ENCODE data around the gene IRF5.

DNA sequence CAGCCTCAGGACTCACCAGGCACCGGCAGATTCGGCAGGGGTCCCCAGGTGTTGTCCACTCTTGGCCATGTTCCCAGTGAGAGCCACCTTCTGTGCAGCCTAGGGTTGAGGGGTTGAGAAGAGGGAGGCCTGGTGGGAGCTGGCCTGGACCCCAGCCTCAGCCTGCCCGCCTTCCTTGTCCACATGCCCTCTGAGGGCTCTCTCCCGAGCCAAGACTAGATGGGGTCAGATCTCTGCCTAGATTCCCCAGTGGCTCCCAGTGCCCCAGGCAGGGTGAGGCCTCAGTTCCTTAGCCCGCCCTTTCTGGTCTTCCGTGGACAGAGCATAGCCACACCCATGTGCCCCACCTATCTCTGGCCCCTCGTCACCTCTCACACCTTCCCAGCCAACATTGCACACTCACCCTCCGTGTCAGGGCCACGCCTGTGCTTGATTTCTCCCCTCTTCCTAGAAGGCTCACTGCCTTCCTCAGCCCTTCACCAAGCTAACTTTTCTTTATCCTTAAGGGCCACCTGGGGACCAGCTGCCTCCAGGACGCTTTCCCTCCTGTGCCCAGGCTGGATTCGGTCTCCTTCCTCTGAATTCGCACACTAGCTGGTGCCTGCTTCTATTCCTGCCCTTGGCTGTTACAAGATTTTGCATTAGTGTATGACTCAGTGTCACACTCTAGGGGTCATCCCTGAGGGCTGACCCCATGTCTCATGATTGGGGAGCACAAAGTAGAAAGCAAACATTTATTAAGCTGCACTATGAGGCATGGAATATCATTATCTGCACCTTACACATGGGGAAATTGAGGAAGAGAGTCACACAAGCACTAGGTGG is 34.8 kb upstream of the IRF5 start:
- TF ChIP-seq, protein P1, sequence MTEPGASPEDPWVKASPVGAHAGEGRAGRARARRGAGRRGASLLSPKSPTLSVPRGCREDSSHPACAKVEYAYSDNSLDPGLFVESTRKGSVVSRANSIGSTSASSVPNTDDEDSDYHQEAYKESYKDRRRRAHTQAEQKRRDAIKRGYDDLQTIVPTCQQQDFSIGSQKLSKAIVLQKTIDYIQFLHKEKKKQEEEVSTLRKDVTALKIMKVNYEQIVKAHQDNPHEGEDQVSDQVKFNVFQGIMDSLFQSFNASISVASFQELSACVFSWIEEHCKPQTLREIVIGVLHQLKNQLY (CRISPR knock-in tag; IDR thresholded peaks at IDR 0.05): no peak
- TF ChIP-seq, protein P2, sequence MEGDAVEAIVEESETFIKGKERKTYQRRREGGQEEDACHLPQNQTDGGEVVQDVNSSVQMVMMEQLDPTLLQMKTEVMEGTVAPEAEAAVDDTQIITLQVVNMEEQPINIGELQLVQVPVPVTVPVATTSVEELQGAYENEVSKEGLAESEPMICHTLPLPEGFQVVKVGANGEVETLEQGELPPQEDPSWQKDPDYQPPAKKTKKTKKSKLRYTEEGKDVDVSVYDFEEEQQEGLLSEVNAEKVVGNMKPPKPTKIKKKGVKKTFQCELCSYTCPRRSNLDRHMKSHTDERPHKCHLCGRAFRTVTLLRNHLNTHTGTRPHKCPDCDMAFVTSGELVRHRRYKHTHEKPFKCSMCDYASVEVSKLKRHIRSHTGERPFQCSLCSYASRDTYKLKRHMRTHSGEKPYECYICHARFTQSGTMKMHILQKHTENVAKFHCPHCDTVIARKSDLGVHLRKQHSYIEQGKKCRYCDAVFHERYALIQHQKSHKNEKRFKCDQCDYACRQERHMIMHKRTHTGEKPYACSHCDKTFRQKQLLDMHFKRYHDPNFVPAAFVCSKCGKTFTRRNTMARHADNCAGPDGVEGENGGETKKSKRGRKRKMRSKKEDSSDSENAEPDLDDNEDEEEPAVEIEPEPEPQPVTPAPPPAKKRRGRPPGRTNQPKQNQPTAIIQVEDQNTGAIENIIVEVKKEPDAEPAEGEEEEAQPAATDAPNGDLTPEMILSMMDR (IDR thresholded peaks at IDR 0.05): no peak
- TF ChIP-seq, protein P3, sequence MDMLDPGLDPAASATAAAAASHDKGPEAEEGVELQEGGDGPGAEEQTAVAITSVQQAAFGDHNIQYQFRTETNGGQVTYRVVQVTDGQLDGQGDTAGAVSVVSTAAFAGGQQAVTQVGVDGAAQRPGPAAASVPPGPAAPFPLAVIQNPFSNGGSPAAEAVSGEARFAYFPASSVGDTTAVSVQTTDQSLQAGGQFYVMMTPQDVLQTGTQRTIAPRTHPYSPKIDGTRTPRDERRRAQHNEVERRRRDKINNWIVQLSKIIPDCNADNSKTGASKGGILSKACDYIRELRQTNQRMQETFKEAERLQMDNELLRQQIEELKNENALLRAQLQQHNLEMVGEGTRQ (CRISPR knock-in tag; IDR thresholded peaks at IDR 0.05): no peak
- TF ChIP-seq, protein P4, sequence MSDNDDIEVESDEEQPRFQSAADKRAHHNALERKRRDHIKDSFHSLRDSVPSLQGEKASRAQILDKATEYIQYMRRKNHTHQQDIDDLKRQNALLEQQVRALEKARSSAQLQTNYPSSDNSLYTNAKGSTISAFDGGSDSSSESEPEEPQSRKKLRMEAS (CRISPR knock-in tag; IDR thresholded peaks at IDR 0.05): no peak
- TF ChIP-seq SP1 (CRISPR knock-in tag; conservative IDR thresholded peaks at IDR 0.05) (no peak), GTF2I (CRISPR knock-in tag; conservative IDR thresholded peaks at IDR 0.05) (no peak), ZNF317 (CRISPR knock-in tag; IDR thresholded peaks at IDR 0.05; ENCODE audit: borderline replicate concordance, low read depth) (no peak), TCF7 (CRISPR knock-in tag; IDR thresholded peaks at IDR 0.05; ENCODE audit: low read depth) (no peak), ZNF671 (CRISPR knock-in tag; IDR thresholded peaks at IDR 0.05) (no peak), ZNF423 (CRISPR knock-in tag; IDR thresholded peaks at IDR 0.05) (no peak), NR1H2 (CRISPR knock-in tag; IDR thresholded peaks at IDR 0.05) (no peak)
- TF ChIP-seq, protein P5, sequence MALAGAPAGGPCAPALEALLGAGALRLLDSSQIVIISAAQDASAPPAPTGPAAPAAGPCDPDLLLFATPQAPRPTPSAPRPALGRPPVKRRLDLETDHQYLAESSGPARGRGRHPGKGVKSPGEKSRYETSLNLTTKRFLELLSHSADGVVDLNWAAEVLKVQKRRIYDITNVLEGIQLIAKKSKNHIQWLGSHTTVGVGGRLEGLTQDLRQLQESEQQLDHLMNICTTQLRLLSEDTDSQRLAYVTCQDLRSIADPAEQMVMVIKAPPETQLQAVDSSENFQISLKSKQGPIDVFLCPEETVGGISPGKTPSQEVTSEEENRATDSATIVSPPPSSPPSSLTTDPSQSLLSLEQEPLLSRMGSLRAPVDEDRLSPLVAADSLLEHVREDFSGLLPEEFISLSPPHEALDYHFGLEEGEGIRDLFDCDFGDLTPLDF (CRISPR knock-in tag; IDR thresholded peaks at IDR 0.05): no peak
- TF ChIP-seq, protein P6, sequence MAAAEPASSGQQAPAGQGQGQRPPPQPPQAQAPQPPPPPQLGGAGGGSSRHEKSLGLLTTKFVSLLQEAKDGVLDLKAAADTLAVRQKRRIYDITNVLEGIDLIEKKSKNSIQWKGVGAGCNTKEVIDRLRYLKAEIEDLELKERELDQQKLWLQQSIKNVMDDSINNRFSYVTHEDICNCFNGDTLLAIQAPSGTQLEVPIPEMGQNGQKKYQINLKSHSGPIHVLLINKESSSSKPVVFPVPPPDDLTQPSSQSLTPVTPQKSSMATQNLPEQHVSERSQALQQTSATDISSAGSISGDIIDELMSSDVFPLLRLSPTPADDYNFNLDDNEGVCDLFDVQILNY (CRISPR knock-in tag; IDR thresholded peaks at IDR 0.05): no peak
